HUDEP-2 (cell line): Measurements from ENCODE around the gene RGS6.

ENCODE experiments used
- DNase-seq, 76 experiments: peaks; one replicate each; lab custom pipeline; 2025; ENCODE audit not compliant: unreplicated experiment in 76 of 76; lab: John Stamatoyannopoulos, UW

RGS6 gene

GRCh38 chr14:72002731-72003130 lies 70.5 kb downstream of the RGS6 start:
- DNase-seq: no peak

GRCh38 chr14:72008666-72009065 lies 76.4 kb downstream of the RGS6 start:
- no peak for DNase-seq

GRCh38 chr14:72010474-72010873 lies 78.2 kb downstream of the RGS6 start:
- DNase-seq: no peak

GRCh38 chr14:72013721-72014345 lies 81.6 kb downstream of the RGS6 start:
- DNase-seq: no peak

DNA sequence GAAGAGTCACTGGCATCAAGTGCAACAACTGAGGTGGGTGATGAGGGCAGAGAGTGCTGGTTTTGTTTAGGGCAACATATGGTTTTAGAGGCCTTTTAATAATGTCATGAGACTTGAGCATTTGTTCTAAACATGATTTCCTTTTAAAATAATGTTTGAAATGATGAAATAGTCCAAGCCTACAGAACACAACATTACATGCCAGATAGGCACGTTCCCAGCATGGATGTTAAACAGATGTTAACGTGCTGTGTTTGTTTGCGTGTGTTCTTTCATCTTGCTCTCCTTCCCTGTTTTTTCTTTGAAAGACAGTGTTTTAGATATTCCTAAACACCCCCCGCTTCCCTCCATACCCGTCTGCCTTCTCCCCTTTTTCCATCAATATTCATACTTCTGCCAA lies 82.3 kb downstream of the RGS6 start:
- no peak for DNase-seq

GRCh38 chr14:72017290-72017689 lies 85.1 kb downstream of the RGS6 start:
- DNase-seq: no peak

GRCh38 chr14:72023128-72024042 lies 91.2 kb downstream of the RGS6 start:
- DNase-seq: peak in 4 of 76 experiments; percentile 7 to 15 (median 10)

DNA sequence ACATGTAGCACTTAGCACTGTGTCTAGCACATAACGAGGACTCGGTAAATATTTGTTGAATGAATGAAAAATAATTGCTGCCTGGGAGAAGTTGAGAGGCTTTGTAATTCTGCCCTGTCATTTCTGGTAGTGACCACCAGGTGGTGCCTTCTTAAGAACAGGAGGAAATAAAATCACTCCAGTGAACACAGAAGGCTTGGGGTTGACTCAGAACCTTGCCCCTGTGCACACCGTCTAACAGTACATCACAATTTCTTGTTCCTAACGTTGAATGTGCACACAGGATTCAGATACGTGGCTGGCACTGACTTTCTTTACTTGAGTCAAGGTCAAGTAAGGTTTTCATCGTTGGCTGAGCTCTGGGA lies 91.8 kb downstream of the RGS6 start:
- DNase-seq: peak in 41 of 76 experiments; percentile 1 to 65 (median 27)

GRCh38 chr14:72024504-72024903 lies 92.3 kb downstream of the RGS6 start:
- no peak for DNase-seq

DNA sequence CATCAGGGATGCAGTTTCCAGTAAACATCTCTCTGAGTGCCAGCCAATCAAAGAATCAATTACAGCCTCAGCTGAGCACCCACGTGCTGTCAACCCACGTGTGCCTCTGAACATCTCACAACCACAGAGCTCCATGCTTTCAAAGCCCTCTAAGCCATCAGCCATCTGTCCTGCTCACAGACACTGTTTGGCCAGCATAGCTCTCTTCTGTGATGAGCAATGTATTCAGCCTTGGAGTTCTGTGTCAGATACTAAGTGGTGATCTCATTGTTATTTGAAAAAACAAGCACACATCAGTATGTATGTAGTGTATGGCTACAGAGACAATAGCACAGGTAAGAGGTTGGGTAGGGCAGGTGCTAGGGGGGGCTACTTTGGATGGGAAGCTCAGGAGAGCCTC lies 94.3 kb downstream of the RGS6 start:
- DNase-seq: no peak

DNA sequence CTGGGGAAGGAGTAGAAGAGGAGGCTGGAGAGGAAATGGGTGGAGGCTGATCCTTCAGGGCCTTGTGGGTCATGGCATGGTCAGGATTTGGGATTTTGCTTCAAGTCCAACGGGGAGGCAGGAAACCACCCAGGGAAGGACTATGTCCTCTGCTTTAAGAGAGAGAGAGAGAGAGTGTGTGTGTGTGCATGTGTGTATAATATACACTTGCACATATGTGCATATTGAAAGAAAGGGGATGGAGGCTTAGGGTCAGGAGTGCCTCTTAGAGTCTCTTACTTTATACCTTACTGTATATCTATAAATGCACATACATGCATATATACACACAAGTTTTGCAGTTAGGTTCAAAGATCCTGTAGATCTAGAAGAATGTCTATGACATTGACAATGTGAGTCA lies 94.8 kb downstream of the RGS6 start:
- no peak for DNase-seq

- DNase-seq: no peak
Observed at GRCh38 chr14:72033365-72033764, 101.1 kb downstream of the RGS6 start.

GRCh38 chr14:72040528-72040927 lies 108.3 kb downstream of the RGS6 start:
- no peak for DNase-seq

DNA sequence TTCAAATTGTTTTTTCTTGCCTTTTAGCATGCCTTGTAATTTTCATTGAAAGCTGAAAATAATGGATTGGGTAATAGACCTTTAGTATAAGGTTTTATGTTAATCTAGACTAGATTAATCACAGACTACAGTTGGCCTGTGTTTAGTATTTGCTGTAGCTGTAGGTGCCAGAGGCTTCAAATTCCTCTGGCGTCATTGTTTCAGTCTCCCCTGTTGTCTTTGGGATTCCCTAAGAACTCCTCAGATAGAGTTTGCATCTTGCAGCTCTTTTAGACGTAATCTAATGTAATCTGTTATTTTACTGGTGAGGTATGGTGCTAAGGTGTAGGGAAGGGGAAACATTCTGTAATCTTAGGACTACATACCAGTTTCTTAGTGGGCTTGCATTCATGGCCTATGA lies 113.0 kb downstream of the RGS6 start:
- no peak for DNase-seq

DNA sequence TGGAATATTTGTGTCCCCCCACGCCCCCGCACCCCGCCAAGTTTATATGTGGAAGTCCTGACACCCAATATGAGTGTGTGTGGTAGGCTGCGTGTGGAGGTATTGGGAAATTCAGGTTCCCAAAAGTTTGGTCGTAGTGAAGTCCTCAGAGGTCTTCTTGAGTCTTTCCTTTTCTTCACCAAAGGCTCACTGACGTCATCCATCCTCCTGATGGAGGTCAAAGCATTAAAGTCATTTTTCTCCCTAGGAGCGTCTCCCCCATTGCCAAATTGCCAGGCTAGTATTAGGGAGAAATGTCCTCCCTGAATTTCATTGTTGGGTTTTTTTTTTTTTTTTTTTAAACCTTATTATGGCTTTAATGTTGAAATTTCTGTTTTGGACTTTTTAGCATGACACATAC lies 113.7 kb downstream of the RGS6 start:
- no peak for DNase-seq

GRCh38 chr14:72049462-72049861 lies 117.2 kb downstream of the RGS6 start:
- DNase-seq: peak in 71 of 76 experiments; percentile 3 to 90 (median 67)

DNA sequence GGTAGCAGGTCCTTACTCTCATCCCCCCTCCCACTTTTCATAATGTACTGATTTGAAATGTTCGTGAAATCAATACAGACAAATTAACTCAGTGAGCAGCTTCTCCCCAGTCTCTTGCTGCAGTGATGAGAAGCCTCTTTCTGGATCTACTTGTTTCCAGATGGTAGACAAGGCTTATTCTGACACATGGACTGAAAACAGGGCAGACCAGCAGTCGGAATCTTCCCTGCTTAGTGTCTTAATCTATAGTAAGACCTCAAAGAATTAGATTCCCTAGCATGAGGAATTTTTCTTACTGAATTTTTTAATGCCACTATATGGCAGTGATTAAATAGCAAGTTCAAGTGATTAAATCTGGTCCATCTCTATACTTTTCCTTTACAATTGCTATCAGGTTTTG lies 120.1 kb downstream of the RGS6 start:
- no peak for DNase-seq

- peak in 1 of 76 experiments; percentile 6 for DNase-seq
Observed at GRCh38 chr14:72053651-72054050, 121.4 kb downstream of the RGS6 start.

- no peak for DNase-seq
Observed at GRCh38 chr14:72054911-72055310, 122.7 kb downstream of the RGS6 start.

DNA sequence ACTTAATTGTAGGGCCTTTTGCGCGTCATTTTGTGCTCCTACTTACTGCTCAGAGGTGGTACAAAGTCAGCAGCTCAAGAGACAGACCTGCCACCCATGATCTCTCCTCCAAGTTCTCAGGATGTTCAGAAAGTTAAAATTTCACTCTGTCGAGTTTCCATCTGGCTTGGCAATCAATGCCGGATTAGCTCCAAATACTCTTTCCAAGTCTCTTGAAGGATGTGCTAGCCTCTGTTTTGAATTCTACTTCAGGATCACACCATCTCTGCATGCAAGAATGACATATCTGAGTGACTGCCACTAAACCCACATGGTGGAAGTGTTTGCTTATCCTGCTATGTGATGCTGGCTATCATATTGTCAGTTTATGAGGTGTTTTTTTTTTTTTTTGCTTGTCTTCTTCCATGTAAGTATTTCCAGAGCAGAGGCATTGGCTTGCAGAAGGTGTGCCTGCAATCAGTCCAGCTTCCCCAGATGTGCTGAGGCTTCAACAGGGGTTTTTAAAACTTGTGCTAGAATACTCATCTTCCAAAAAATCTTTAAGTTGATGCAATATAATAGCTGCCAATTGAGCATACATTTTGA lies 125.6 kb downstream of the RGS6 start:
- no peak for DNase-seq

GRCh38 chr14:72060460-72060859 lies 128.2 kb downstream of the RGS6 start:
- peak in 1 of 76 experiments; percentile 4 for DNase-seq

DNA sequence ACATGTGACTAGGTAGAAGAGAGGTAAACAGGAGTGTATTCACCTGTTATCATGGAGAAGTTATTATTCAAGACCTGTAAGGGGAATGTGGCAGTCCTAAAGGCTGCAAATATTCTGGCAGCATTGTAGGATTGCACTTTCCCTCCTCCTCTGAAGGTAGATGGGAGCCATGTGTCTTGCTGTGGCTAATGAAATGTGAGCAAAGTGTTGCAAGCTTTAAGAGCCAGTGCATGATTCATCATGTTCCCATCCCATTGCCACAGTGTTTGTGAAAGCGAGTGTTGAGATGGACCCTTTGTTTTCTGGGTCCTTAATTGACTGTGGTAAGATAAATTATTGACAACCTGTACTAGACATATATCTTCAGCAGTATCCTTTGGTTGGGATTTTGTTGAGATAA lies 128.7 kb downstream of the RGS6 start:
- no peak for DNase-seq
